Measurements from ENCODE around the gene CHMP6.
A peak's percentile ranks its signal among the peaks of the same experiment; 100 is the strongest.

The CHMP6 gene

DNA sequence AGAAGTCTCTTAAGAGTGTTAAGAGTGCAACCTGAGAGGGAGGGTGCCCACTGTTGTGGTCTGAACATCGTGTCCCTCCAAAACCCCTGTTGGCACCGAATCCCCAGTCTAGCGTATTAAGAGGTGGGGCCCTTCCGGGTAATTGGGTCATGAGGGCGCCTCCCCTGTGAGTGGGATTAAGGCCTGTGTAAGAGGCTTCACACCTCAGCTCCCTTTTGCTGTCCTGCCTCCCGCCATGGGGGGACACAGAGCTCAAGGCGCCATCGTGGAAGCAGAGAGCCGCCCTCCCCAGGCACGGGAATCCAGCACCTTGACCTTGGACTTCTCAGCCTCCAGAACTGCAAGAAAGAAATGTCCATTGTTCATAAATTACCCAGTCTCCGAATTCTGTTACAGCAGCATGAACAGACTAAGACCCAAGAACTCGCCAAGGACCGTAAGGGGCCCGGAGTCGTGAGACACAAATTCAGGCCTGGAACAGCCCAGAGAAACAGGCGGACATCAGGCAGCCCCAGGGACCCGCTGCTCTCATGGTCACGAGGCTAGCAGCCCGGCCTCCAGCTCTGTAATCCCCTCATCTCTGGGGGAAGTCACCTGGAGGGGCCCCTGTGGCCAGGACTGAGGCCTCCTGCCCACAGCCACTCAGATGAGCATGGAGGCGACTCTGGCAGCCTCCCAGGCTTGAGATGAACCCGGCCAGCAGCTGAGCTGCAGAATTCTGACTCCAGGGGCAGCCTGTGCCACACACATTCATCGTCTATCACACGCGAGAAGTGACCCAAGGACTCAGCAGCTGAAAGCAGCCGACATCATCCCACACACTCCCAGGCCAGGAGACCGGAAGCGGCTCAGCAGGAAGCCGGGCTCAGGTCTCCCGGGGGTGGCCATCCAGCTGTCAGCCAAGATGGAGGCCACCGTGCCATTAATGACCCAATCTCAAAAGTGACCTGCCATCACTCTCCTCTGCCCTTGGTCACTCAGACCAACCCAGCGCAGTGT is 12.8 kb upstream of the CHMP6 start:
- H3K4me3 ChIP-seq (ENCODE audit: low read depth, low read length) = no peak overlapping the region
- TF ChIP-seq, protein P1, sequence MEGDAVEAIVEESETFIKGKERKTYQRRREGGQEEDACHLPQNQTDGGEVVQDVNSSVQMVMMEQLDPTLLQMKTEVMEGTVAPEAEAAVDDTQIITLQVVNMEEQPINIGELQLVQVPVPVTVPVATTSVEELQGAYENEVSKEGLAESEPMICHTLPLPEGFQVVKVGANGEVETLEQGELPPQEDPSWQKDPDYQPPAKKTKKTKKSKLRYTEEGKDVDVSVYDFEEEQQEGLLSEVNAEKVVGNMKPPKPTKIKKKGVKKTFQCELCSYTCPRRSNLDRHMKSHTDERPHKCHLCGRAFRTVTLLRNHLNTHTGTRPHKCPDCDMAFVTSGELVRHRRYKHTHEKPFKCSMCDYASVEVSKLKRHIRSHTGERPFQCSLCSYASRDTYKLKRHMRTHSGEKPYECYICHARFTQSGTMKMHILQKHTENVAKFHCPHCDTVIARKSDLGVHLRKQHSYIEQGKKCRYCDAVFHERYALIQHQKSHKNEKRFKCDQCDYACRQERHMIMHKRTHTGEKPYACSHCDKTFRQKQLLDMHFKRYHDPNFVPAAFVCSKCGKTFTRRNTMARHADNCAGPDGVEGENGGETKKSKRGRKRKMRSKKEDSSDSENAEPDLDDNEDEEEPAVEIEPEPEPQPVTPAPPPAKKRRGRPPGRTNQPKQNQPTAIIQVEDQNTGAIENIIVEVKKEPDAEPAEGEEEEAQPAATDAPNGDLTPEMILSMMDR (IDR thresholded peaks at IDR 0.05; ENCODE audit: low read depth, low read length) = no peak

DNA sequence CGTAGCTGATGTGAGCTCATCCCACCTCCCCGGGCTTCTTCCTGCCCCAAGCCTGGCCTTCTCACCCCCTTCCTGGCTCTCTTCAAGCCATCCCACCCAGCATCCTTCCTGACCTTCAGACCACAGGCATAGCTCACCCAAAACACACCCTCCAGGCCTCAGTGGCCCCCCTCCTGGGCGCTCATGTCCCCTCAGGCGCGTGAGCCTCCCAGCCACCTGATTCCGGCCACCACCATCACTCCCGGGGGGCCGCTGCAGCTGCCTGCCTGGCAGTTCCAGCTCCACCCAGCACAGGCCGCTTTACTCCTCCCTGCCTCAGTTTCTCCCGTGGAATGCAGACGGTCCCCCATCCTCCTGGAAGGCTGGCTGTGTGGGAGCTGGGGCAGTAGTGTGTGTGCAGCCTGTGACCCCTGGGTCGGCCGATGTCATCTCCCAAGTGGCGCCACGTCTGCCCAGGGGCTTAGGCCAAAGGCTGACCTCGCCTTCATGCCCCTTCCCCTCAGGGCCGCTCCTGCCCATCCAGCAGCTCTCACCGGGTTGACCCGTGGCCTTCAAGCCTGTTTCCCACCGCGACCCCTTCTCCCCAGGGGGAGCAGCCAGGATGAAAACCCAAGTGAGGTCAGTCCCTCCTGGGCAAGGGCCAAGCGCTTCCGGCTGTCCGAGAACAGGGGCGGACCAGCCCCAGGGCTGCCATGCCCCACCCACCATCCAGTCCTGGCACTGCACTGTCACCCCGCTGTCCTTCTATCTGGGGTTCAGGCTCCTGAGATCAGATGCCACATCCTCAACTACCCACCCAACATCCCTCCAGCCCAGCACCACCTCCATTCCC is 11.9 kb upstream of the CHMP6 start:
- no peak overlapping the region for H3K4me3 ChIP-seq (ENCODE audit: low read depth, low read length)
- TF ChIP-seq, protein P1 (IDR thresholded peaks at IDR 0.05; ENCODE audit: low read depth, low read length) = no peak

DNA sequence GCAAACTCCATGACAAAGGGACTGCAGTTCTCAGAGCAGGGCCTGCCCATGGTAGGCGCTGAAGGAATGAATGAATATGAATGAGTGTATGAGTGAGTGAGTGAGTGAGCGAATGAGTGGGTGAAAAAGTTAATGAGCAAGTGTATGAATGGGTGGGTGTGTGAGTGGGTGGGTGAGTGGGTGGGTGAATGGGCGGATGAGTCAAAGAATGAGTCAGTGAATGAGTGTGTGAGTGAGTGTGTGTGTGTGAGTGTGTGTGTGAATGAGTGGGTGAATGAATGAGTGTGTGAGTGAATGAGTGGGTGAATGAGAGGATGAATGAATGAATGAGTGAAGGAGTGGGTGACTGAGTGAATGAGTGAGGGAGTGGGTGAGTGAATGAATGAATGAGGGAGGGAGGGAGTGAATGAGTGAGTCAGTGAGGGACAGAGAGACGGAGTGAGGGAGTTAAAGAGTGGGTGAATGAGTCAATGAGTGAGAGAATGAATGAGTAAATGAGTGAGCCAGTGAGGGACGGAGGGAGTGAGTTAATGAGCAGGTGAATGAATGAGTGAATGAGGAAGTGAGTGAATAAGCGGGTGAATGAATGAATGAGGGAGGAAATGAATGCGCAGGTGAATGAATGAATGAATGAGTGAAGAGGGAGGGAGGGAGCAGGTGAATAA is 11.1 kb upstream of the CHMP6 start:
- H3K4me3 ChIP-seq (ENCODE audit: low read depth, low read length) = no peak overlapping the region
- TF ChIP-seq, protein P1 (IDR thresholded peaks at IDR 0.05; ENCODE audit: low read depth, low read length) = no peak

DNA sequence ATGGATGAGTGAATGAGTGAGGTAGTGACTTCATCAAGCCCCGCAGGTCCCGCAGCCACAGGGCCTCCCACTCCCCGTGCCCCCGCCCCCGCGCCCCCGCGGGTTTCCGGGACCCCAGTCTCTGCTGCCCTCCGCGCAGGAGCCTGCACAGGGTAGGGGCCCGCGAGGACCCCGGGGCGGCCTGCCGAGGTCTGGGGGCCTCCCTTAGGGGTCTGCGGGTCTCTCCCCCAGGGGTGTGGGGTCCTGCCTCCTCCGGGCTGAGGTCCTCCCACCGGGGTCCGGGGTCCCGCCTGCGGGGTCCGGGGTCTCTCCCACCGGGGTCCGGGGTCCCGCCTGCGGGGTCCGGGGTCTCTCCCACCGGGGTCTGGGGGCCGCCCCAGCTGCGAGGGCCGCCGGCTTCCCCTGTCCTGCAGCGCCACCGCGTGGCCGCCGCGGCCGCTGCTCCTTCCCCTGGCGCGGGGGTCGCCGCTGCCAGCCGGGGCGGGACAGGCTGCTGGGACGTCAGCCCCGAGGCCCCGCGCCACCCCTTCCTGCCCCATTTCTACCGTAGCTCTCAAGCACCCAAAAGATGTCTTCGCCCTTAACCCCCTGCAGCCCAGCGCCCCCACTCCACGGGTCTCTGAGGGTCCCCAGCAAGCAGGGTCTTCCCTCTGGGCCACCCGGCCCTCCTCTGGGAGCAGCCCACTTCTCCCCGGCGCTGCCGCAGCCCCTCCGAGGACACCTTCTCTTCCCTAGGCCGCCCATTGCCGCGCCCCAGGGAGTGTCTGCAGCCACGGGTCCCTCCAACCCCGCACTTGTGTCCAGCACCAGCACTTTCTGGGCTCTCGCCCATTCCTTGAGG is 10.4 kb upstream of the CHMP6 start:
- TF ChIP-seq, protein P1 (IDR thresholded peaks at IDR 0.05; ENCODE audit: low read depth, low read length) = peak; percentile 32
- peak overlapping the region; percentile 38 for H3K4me3 ChIP-seq (ENCODE audit: low read depth, low read length)

DNA sequence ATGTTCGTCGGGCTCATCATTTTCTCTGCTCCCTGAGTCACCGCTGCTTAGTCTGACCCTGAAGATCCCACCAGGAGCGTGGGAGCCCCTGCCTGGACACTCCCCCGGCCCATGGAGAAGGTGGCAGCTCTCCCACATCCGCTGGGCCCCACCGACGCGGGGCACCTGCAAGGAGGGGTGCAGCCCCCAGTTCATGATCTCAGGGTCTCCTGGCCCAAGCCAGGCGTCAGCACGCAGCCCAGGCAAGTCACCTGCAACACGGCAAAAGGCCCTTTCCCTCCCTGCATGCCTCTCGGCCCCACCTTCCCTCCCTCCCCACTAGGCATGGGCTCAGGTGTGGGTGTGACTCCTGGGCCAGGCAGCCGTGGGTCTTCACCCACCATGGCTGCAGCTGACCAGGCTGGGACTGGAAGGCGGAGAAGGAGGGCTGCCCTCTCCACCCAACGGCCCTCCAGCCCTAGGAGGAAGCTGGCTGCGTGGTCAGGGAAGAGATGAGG is 9.7 kb upstream of the CHMP6 start:
- TF ChIP-seq, protein P1 (IDR thresholded peaks at IDR 0.05; ENCODE audit: low read depth, low read length) = no peak
- H3K4me3 ChIP-seq (ENCODE audit: low read depth, low read length) = no peak overlapping the region

DNA sequence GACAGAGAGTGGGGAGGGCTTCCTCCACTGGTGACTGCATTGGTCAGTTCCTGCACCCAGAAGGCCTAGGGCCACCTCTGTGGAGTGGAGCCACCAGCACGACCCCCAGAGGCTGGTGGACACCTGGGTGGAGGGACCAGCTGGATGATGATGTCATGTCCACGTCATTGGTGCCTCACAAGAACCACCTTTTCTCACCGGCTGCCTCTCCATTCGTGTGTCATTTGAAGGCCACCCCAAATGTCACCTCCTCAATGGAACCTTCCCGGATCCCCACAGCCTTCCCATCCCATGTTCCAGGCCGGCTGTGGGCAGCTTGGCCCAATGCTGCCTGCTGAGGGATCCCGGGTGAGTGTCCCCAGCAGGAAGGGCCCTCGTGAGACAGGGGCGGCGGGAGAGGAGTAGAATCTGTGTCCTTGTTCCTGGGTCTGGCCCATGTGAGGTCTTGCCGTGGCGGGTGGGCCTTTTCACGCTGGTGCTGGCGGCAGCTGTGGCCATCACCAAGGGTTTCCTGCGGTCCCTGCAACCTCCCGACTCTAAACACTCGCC is 9.1 kb upstream of the CHMP6 start:
- TF ChIP-seq, protein P1 (IDR thresholded peaks at IDR 0.05; ENCODE audit: low read depth, low read length) = no peak
- no peak overlapping the region for H3K4me3 ChIP-seq (ENCODE audit: low read depth, low read length)
